Fibroblast of lung (primary cell): Measurements from ENCODE around the gene TBPL2. TPM values are rescaled to one million over a fixed set of nuclear protein-coding genes. Genes with fewer than 3 reads are reported as not detected.

Experiments
- DNase-seq, 2 donors: peaks; one replicate each; pipeline versions ENCODE4 v3.0.0 to v3.0.0-alpha.2; 2010; ENCODE audit warnings: low read depth in 2 of 2
- H2AFZ ChIP-seq: 2 replicates; pipeline ENCODE4 v1.5.1; 2012; ENCODE audit warnings: low read length, control low read depth, inconsistent platforms
- H3K27ac ChIP-seq: 2 replicates; pipeline ENCODE4 v1.5.1; 2011; ENCODE audit warnings: low read length, control low read depth; ENCODE audit not compliant: insufficient read depth
- H3K27me3 ChIP-seq: 2 replicates; pipeline ENCODE4 v1.5.1; 2011; ENCODE audit warnings: mild to moderate bottlenecking, low read length; ENCODE audit not compliant: control insufficient read depth, insufficient read depth
- H3K36me3 ChIP-seq: 2 replicates; pipeline ENCODE4 v1.5.1; 2011; ENCODE audit warnings: low read length; ENCODE audit not compliant: control insufficient read depth, insufficient read depth
- H3K4me1 ChIP-seq: 2 replicates; pipeline ENCODE4 v1.5.1; 2011; ENCODE audit warnings: low read length; ENCODE audit not compliant: control insufficient read depth, insufficient read depth; ENCODE audit errors: extremely low read depth
- H3K4me2 ChIP-seq: 2 replicates; pipeline ENCODE4 v1.5.1; 2011; ENCODE audit warnings: low read length, control low read depth; ENCODE audit not compliant: insufficient read depth; ENCODE audit errors: extremely low read depth
- H3K4me3 ChIP-seq, 4 experiments: fragments of 200-600 bp in 1 of 4; sonication (generic) in 1 of 4; replicated peaks in 1 of 4; 2 replicates each; pipeline ENCODE4 v1.5.1; 2011 to 2016; ENCODE audit warnings: low read length in 4 of 4, low read depth in 3 of 4, mild to moderate bottlenecking in 3 of 4, control low read depth in 2 of 4, inconsistent platforms in 1 of 4, mixed read lengths in 1 of 4; ENCODE audit not compliant: insufficient read depth in 1 of 4; ENCODE audit errors: control extremely low read depth in 1 of 4
- H3K79me2 ChIP-seq: 2 replicates; pipeline ENCODE4 v1.5.1; 2012; ENCODE audit warnings: mild to moderate bottlenecking, low read length, inconsistent platforms; ENCODE audit not compliant: control insufficient read depth, insufficient read depth
- H3K9ac ChIP-seq: 2 replicates; pipeline ENCODE4 v1.5.1; 2011; ENCODE audit warnings: mild to moderate bottlenecking, low read length, control low read depth; ENCODE audit not compliant: insufficient read depth
- H3K9me3 ChIP-seq: 2 replicates; pipeline ENCODE4 v1.5.1; 2012; ENCODE audit warnings: low read depth, low read length; ENCODE audit not compliant: control insufficient read depth, insufficient read depth
- H4K20me1 ChIP-seq: 2 replicates; pipeline ENCODE4 v1.5.1; 2011; ENCODE audit warnings: low read length; ENCODE audit not compliant: control insufficient read depth, insufficient read depth; ENCODE audit errors: extremely low read depth
- CTCF ChIP-seq, 2 donors: IDR thresholded peaks in 1 of 2; conservative IDR thresholded peaks in 1 of 2; 1 replicate in 1 of 2; 2 replicates in 1 of 2; pipeline ENCODE4 v1.5.1; 2011 to 2012; ENCODE audit warnings: low read length in 2 of 2, control low read depth in 1 of 2, inconsistent platforms in 1 of 2, low read depth in 1 of 2, mild to moderate bottlenecking in 1 of 2
- EZH2 ChIP-seq: IDR thresholded peaks from 2 replicates; pipeline ENCODE4 v1.5.1; 2012; ENCODE audit warnings: low read length, control low read depth, mild to moderate bottlenecking; ENCODE audit errors: missing control alignments
- polyA plus RNA-seq, 2 donors: library from polyadenylated mRNA; depleted of rRNA in 1 of 2; stranded (reverse) in 1 of 2; unstranded in 1 of 2; fragments of >200 nt; gene quantifications; 2 replicates each; pipeline ENCODE4 v1.2.1, GENCODE V29; 2011 to 2012; ENCODE audit warnings: missing spikeins in 1 of 2
- total RNA-seq: library from RNA; depleted of rRNA; stranded (reverse); fragments of >200 nt; gene quantifications from 2 replicates; pipeline ENCODE4 v1.2.1, GENCODE V29; 2014

The TBPL2 gene
- total and polyA plus RNA-seq, 2 donors (not counting 1 experiment from before 2014, with no cell fraction given): not detected

- Histone ChIP-seq H3K79me2 (no peaks in the 10 kb centered on the region), H4K20me1 (no peaks in the 10 kb centered on the region), H3K4me3 (no peak overlapping the region), H3K9ac (no peak overlapping the region), H3K9me3 (no peaks in the 10 kb centered on the region), H3K4me1 (no peaks in the 10 kb centered on the region), H3K36me3 (no peaks in the 10 kb centered on the region), H3K27me3 (peaks cover 2% of the 10 kb centered on the region), H3K4me2 (no peak overlapping the region), H3K27ac (no peak overlapping the region), H2AFZ (no peak overlapping the region)
- no peak for TF ChIP-seq CTCF (conservative IDR thresholded peaks at IDR 0.05 in 1 of 2, IDR thresholded peaks at IDR 0.05 in 1 of 2; ENCODE audit: low read depth in 1 of 2, low read length in 2 of 2)
- TF ChIP-seq EZH2: no peak
- no peak for DNase-seq
Measured at GRCh38 chr14:55436519-55436918, 3.9 kb downstream of the TBPL2 start.

GRCh38 chr14:55434805-55435174 is 5.6 kb downstream of the TBPL2 start:
- no peak overlapping the region for H3K4me2 ChIP-seq
- DNase-seq: no peak
- no peaks in the 10 kb centered on the region for H3K36me3 ChIP-seq
- H3K9me3 ChIP-seq: no peaks in the 10 kb centered on the region
- no peak overlapping the region for H3K9ac ChIP-seq
- H3K27me3 ChIP-seq: peaks cover 2% of the 10 kb centered on the region
- H3K79me2 ChIP-seq: no peaks in the 10 kb centered on the region
- H3K4me1 ChIP-seq: no peaks in the 10 kb centered on the region
- H3K4me3 ChIP-seq: no peak overlapping the region
- H2AFZ ChIP-seq: no peak overlapping the region
- TF ChIP-seq EZH2 (no peak), CTCF (conservative IDR thresholded peaks at IDR 0.05 in 1 of 2, IDR thresholded peaks at IDR 0.05 in 1 of 2; ENCODE audit: low read depth in 1 of 2, low read length in 2 of 2) (no peak)
- no peaks in the 10 kb centered on the region for H4K20me1 ChIP-seq
- no peak overlapping the region for H3K27ac ChIP-seq

- Histone ChIP-seq H2AFZ (no peak overlapping the region), H3K4me3 (no peak overlapping the region), H3K9ac (no peak overlapping the region), H3K4me1 (no peaks in the 10 kb centered on the region), H4K20me1 (no peaks in the 10 kb centered on the region), H3K27me3 (peaks cover 2% of the 10 kb centered on the region), H3K4me2 (no peak overlapping the region), H3K79me2 (no peaks in the 10 kb centered on the region), H3K9me3 (no peaks in the 10 kb centered on the region), H3K27ac (no peak overlapping the region), H3K36me3 (no peaks in the 10 kb centered on the region)
- TF ChIP-seq EZH2 (no peak), CTCF (conservative IDR thresholded peaks at IDR 0.05 in 1 of 2, IDR thresholded peaks at IDR 0.05 in 1 of 2; ENCODE audit: low read depth in 1 of 2, low read length in 2 of 2) (no peak)
- no peak for DNase-seq
Measured at GRCh38 chr14:55433880-55434804, 6.3 kb downstream of the TBPL2 start.
